ENCODE measurements around the gene EGF.

The EGF gene

DNA sequence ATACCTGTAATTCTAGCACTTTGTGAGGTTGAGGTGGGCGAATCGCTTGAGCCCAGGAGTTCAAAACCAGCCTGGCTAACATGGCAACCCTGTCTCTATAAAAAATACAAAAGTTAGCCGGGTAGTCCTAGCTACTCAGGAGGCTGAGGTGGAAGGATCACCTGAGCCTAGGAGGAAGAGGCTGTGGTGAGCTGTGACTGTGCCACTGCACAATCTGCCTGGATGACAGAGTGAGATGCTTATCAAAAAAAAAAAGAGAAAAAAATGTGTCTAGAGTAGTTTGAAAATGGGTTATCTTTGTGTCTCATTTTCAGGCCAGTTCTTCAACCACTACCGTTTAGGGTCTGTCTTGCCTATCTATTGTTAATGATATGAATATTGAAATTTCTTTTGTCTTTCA lies 98.1 kb downstream of the EGF start:
- Histone ChIP-seq H4K8ac (ENCODE audit: low read depth, low read length) (no peak overlapping the region), H3K9ac (ENCODE audit: low read length) (no peak overlapping the region)

DNA sequence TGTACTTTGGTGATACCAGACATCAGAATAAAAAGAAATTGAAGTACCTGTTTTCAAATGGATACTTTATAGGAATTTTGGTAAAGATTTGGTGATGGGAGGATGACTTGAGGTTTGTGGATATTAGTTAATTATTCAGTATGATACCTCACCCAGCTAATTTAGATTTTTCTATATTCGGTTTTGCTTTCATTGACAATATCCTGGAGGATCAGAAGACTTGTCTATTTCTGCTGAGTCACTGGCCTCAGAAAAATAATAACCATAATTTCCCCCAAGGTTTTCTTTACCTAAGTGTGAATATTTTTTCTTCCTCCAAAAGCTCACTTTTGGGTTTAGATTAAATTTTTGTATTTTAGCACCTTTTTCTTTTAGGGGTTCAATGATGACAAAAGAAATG lies 100.2 kb downstream of the EGF start:
- H3K9ac ChIP-seq (ENCODE audit: low read length): no peak overlapping the region
- WGBS (ENCODE audit: extremely low coverage, insufficient coverage, insufficient read length): no CpG with 5 or more reads among the region's 1 CpG
- no peak overlapping the region for H3K14ac ChIP-seq (ENCODE audit: low read length)
- no peaks in the 10 kb centered on the region for H3K79me2 ChIP-seq (ENCODE audit: control insufficient read depth, insufficient read depth, low read length, poor library complexity)
- H3K4me3 ChIP-seq (ENCODE audit: low read depth, low read length): no peak overlapping the region
- no peaks in the 10 kb centered on the region for H3K9me3 ChIP-seq (ENCODE audit: insufficient read depth, low read depth, low read length)
- no peak overlapping the region for H4K8ac ChIP-seq (ENCODE audit: low read depth, low read length)
- H2BK5ac ChIP-seq (ENCODE audit: low read depth, low read length, poor library complexity): no peak overlapping the region
- H2AK5ac ChIP-seq (ENCODE audit: low read length): no peak overlapping the region
- H2BK120ac ChIP-seq (ENCODE audit: insufficient read depth, low read length, poor library complexity): no peak overlapping the region
- no peak overlapping the region for H2BK12ac ChIP-seq (ENCODE audit: low read length)
- no peak for DNase-seq
- no peak overlapping the region for H3K4me2 ChIP-seq (ENCODE audit: low read length)
- H3K4me1 ChIP-seq (ENCODE audit: control insufficient read depth in 1 of 2, insufficient read depth in 2 of 2, low read length in 2 of 2): peaks cover 4 to 5% of the 10 kb centered on the region in 2 experiments
- H4K12ac ChIP-seq (ENCODE audit: low read depth, low read length): no peak overlapping the region
- H3K27ac ChIP-seq (ENCODE audit: low read depth, low read length): no peak overlapping the region
- no peak overlapping the region for H2AFZ ChIP-seq (ENCODE audit: insufficient read depth, low read length, poor library complexity)
- peaks cover 1% of the 10 kb centered on the region for H3K79me1 ChIP-seq (ENCODE audit: low read length)
- H3K23ac ChIP-seq (ENCODE audit: low read length): no peak overlapping the region
- H3K27me3 ChIP-seq (ENCODE audit: insufficient read depth, low read length): no peaks in the 10 kb centered on the region
- H3K18ac ChIP-seq (ENCODE audit: low read length): no peak overlapping the region
- no peak overlapping the region for H3K4ac ChIP-seq (ENCODE audit: low read depth, low read length)
- H3K36me3 ChIP-seq (ENCODE audit: control insufficient read depth in 1 of 2, insufficient read depth in 2 of 2, low read length in 2 of 2): no peaks in the 10 kb centered on the region
- H4K91ac ChIP-seq (ENCODE audit: low read depth, low read length): no peak overlapping the region

More for the DNA sequence above, 98.1 kb downstream of the EGF start:
- Histone ChIP-seq H3K4me2 (ENCODE audit: low read length) (no peak overlapping the region), H2AK5ac (ENCODE audit: low read length) (no peak overlapping the region), H2AFZ (ENCODE audit: insufficient read depth, low read length, poor library complexity) (no peak overlapping the region), H3K79me2 (ENCODE audit: control insufficient read depth, insufficient read depth, low read length, poor library complexity) (no peaks in the 10 kb centered on the region), H2BK12ac (ENCODE audit: low read length) (no peak overlapping the region), H3K18ac (ENCODE audit: low read length) (no peak overlapping the region), H3K27ac (ENCODE audit: low read depth, low read length) (no peak overlapping the region), H3K14ac (ENCODE audit: low read length) (no peak overlapping the region), H2BK120ac (ENCODE audit: insufficient read depth, low read length, poor library complexity) (no peak overlapping the region), H2BK5ac (ENCODE audit: low read depth, low read length, poor library complexity) (no peak overlapping the region), H3K4me3 (ENCODE audit: low read depth, low read length) (no peak overlapping the region), H3K27me3 (ENCODE audit: insufficient read depth, low read length) (no peaks in the 10 kb centered on the region), H4K91ac (ENCODE audit: low read depth, low read length) (no peak overlapping the region), H4K12ac (ENCODE audit: low read depth, low read length) (no peak overlapping the region), H3K36me3 (ENCODE audit: control insufficient read depth in 1 of 2, insufficient read depth in 2 of 2, low read length in 2 of 2) (no peaks in the 10 kb centered on the region), H3K23ac (ENCODE audit: low read length) (no peak overlapping the region), H3K4me1 (ENCODE audit: control insufficient read depth in 1 of 2, insufficient read depth in 2 of 2, low read length in 2 of 2) (peaks cover 4 to 5% of the 10 kb centered on the region in 2 experiments), H3K9me3 (ENCODE audit: insufficient read depth, low read depth, low read length) (no peaks in the 10 kb centered on the region), H3K4ac (ENCODE audit: low read depth, low read length) (no peak overlapping the region), H3K79me1 (ENCODE audit: low read length) (peaks cover 1% of the 10 kb centered on the region)
- DNase-seq: peak in 1 of 2 donors; percentile 57
- no CpG with 5 or more reads among the region's 4 CpGs for WGBS (ENCODE audit: extremely low coverage, insufficient coverage, insufficient read length)

DNA sequence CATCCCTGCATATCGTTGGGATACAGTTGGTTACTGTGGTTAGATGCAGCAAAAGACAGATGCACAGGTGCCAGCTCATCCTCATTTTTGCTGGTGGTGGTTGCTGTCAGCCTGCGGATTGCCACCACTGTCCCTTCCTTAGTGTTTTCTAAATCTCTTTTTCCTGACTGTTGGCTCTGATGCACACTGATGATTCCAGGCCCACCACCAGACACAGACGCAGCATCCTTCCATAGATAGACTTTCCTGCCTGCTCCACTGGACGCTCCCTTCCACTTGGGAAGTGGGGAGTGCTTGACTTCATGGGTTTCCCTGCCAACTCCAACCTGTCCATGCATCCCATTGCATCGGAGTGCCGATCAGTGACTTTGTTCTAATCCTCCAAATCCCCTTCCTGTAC lies 101.5 kb downstream of the EGF start:
- H3K27me3 ChIP-seq (ENCODE audit: insufficient read depth, low read length): no peaks in the 10 kb centered on the region
- no peak overlapping the region for H4K8ac ChIP-seq (ENCODE audit: low read depth, low read length)
- DNase-seq: no peak
- H2AK5ac ChIP-seq (ENCODE audit: low read length): peak overlapping the region; percentile 54
- H3K79me2 ChIP-seq (ENCODE audit: control insufficient read depth, insufficient read depth, low read length, poor library complexity): no peaks in the 10 kb centered on the region
- no peak overlapping the region for H3K4me3 ChIP-seq (ENCODE audit: low read depth, low read length)
- no peaks in the 10 kb centered on the region for H3K9me3 ChIP-seq (ENCODE audit: insufficient read depth, low read depth, low read length)
- H3K14ac ChIP-seq (ENCODE audit: low read length): peak overlapping the region; percentile 68
- no peak overlapping the region for H4K12ac ChIP-seq (ENCODE audit: low read depth, low read length)
- no peak overlapping the region for H2BK120ac ChIP-seq (ENCODE audit: insufficient read depth, low read length, poor library complexity)
- H3K4ac ChIP-seq (ENCODE audit: low read depth, low read length): no peak overlapping the region
- no peak overlapping the region for H2AFZ ChIP-seq (ENCODE audit: insufficient read depth, low read length, poor library complexity)
- peaks cover 4% of the 10 kb centered on the region in 2 experiments for H3K4me1 ChIP-seq (ENCODE audit: control insufficient read depth in 1 of 2, insufficient read depth in 2 of 2, low read length in 2 of 2)
- H3K9ac ChIP-seq (ENCODE audit: low read length): no peak overlapping the region
- H3K79me1 ChIP-seq (ENCODE audit: low read length): peaks cover 1% of the 10 kb centered on the region
- H2BK5ac ChIP-seq (ENCODE audit: low read depth, low read length, poor library complexity): no peak overlapping the region
- H4K91ac ChIP-seq (ENCODE audit: low read depth, low read length): no peak overlapping the region
- H3K18ac ChIP-seq (ENCODE audit: low read length): no peak overlapping the region
- H2BK12ac ChIP-seq (ENCODE audit: low read length): peak overlapping the region; percentile 66
- H3K23ac ChIP-seq (ENCODE audit: low read length): no peak overlapping the region
- no CpG with 5 or more reads among the region's 6 CpGs for WGBS (ENCODE audit: extremely low coverage, insufficient coverage, insufficient read length)
- no peak overlapping the region for H3K4me2 ChIP-seq (ENCODE audit: low read length)
- H3K27ac ChIP-seq (ENCODE audit: low read depth, low read length): no peak overlapping the region
- no peaks in the 10 kb centered on the region for H3K36me3 ChIP-seq (ENCODE audit: control insufficient read depth in 1 of 2, insufficient read depth in 2 of 2, low read length in 2 of 2)

DNA sequence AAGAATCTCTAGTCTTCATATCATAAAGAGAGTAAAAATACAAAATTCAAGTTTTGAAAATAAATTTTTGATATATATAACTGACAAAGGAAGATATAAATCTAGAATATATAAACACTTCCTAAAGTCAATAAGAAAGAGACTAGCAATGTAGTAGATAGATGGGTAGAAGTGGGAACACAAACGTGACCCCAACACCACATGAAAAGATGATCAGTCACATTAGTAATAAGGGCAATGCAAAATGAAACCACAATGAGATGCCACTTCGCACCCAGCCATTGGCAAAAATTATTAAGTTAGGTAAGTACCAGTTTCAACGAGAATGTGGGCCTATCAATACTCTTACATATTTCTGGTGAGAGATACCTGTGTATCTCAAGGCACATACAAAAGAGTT lies 106.5 kb downstream of the EGF start:
- WGBS (ENCODE audit: extremely low coverage, insufficient coverage, insufficient read length): no CpG with 5 or more reads among the region's 3 CpGs

More for the DNA sequence above, 106.5 kb downstream of the EGF start:
- Histone ChIP-seq H4K8ac (ENCODE audit: low read depth, low read length) (no peak overlapping the region), H3K4me2 (ENCODE audit: low read length) (no peak overlapping the region), H3K79me1 (ENCODE audit: low read length) (peaks cover 2% of the 10 kb centered on the region), H2AFZ (ENCODE audit: insufficient read depth, low read length, poor library complexity) (no peak overlapping the region), H3K27me3 (ENCODE audit: insufficient read depth, low read length) (no peaks in the 10 kb centered on the region), H2BK12ac (ENCODE audit: low read length) (no peak overlapping the region), H2BK120ac (ENCODE audit: insufficient read depth, low read length, poor library complexity) (no peak overlapping the region), H3K4ac (ENCODE audit: low read depth, low read length) (no peak overlapping the region), H3K9ac (ENCODE audit: low read length) (no peak overlapping the region), H3K27ac (ENCODE audit: low read depth, low read length) (no peak overlapping the region), H2BK5ac (ENCODE audit: low read depth, low read length, poor library complexity) (no peak overlapping the region), H3K4me1 (ENCODE audit: control insufficient read depth in 1 of 2, insufficient read depth in 2 of 2, low read length in 2 of 2) (peaks cover 3 to 7% of the 10 kb centered on the region in 2 experiments), H3K4me3 (ENCODE audit: low read depth, low read length) (no peak overlapping the region), H3K9me3 (ENCODE audit: insufficient read depth, low read depth, low read length) (no peaks in the 10 kb centered on the region), H4K12ac (ENCODE audit: low read depth, low read length) (no peak overlapping the region), H3K23ac (ENCODE audit: low read length) (no peak overlapping the region), H3K18ac (ENCODE audit: low read length) (no peak overlapping the region), H3K79me2 (ENCODE audit: control insufficient read depth, insufficient read depth, low read length, poor library complexity) (peaks cover 2% of the 10 kb centered on the region), H2AK5ac (ENCODE audit: low read length) (no peak overlapping the region), H3K36me3 (ENCODE audit: control insufficient read depth in 1 of 2, insufficient read depth in 2 of 2, low read length in 2 of 2) (no peaks in the 10 kb centered on the region), H4K91ac (ENCODE audit: low read depth, low read length) (no peak overlapping the region), H3K14ac (ENCODE audit: low read length) (no peak overlapping the region)
- no peak for DNase-seq

Measured in trophoblast cell (in vitro differentiated cells and primary cell).